NCI-H1436 treated with DMSO at 0.1 percent for 48 hours (cell line): ENCODE measurements around the gene TSPAN5.
"Not testable (repeated sequence)": the region's sequence is repeated elsewhere in the genome, so short reads cannot be mapped to it uniquely, and the experiment has no call there.

Source experiments
- DNase-seq: peaks from one replicate; lab custom pipeline; 2025; lab: John Stamatoyannopoulos, UW

The TSPAN5 gene

DNA sequence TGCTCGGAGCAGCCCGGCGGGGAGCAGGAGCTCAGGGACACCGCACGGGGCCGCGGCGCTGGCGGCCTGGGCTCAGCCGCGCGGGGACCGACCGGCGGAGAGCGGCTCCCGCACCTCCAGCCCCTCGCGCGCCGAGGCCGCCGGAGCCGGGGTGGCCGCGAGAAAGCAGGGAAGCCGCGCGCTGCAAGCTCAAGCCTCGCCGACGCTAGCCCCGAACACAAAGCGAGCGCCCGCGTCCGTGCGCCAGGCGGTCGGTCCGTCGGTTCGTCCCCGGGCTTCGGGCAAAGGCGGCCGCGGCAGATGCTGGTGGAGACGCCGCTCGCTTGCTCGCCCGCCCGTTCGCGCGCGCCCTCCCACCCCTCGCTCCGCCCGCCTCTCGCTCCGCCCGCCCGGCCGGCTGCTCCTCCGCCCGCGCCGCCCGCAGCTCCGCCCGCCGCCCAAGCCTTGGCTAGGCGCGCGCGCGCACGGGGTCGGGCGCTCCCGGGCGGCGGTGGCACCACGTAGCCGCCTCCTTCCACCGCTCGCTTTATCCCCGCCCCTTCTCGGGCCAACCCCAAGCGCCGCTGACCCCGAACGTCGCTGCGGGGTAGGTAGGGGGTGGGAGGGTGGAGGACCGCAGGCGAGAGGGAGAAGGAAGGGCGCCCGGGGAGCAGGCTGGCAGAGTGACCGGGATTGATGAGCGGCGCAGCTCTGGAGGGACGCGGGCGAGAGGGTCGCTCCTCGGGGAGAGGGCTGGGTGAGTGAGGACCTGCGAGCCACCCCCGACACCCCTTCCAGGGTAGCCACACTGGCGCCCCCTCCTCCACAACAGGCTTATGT, at the start of gene TSPAN5:
Gene TSPAN5 (minus strand): TSS at position 325 of the 819 bp plus-strand sequence.
- DNase-seq, result no peak

DNA sequence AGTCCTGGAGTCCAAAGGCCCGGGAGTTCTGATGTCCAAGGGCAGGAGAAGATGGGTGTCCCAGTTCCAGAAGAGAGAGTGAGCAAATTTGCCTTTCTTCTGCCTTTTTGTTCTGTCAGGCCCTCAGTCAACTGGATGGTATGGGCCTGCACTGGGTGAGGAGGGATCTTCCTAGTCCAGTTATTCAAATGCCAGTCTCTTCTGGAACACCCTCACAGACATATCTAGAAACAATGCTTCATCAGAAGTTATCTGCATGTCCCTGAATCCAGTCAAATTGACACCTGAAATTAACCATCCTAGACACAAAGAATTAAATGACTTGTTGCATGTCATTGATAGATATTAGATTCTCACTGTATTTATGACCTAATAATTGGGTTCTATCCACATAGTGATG, 48.5 kb upstream of the TSPAN5 start:
- DNase-seq, result no peak

DNA sequence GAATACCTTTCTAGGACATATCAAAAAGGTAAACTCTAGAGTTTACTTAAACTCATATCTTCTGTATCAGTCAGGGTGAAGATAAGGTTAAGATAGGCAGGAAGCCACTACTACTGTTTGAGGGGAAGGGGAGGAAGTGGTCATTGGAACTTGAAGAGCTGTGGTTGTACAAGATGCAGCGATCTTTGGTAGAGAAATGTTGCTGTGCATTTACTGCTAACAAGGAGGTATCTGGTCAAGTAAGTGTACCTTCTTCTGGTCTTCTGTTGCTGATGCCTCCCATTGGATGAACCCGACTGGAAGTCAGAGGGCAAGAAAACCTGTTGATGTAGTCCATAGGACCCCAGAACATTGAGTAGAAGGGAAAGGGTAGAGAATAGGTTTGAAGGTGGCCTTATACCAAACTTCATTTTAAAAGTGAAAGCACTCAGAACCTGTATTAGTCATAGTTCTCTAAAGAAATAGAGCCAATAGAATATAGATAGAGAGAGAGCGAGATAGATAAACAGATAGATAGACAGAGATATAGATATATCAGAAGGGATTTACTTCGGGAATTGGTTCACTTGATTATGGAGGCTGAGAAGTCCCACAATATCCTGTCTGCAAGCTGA, 47.9 kb upstream of the TSPAN5 start:
- DNase-seq, result no peak

DNA sequence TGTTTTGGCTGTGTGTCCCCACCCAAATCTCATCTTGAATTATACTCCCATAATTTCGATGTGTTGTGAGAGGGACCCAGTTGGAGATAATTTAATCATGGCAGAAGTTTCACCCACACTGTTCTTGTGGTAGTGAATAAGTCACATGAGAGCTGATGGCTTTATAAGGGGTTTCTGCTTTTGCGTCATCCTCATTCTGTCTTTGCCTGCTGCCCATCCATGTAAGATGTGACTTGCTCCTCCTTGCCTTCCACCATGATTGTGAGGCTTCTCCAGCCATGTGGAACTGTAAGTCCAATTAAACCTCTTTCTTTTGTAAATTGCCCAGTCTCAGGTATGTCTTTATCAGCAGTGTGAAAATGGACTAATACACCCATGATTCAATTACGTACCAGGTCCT, 47.2 kb upstream of the TSPAN5 start:
- DNase-seq, result not testable (repeated sequence)

DNA sequence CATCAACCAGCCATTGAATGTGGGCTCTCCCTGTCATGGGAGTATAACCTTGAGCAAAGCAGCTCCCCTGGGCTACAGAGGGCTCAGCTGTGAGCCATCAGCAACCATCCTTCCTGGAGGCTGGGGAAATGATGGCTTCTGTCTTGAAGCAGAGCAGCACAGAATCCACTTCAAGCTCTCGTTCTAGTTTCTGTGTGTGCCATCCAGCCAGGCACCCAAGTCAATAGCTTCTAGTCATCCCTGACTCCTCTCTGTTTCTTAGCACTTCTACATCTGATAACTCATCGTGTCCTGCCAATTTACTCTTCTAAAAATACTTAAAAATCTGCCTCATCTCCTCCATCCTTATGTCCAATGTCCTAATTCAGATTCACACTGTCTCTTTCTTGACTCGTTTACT, 42.2 kb upstream of the TSPAN5 start:
- DNase-seq, result no peak

DNA sequence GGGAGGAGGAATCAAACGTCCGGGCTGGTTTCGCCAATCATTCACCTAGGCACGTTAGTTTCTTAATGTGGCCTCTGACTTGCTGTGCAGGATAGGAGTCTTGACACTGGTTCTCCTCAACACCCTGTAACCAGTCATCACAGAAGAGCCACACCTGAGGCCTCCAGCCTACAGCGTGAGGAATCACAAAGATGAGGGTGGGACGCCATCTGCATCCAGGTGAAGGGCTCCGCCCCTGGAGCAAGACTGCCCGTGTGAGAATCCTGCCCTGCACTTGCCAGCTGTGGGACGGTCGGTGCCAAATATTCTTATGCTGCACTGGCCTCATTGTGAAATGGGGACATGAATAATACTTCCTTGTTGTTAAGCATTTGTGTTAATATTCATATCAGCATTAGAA, 35.7 kb upstream of the TSPAN5 start:
- no peak for DNase-seq

DNA sequence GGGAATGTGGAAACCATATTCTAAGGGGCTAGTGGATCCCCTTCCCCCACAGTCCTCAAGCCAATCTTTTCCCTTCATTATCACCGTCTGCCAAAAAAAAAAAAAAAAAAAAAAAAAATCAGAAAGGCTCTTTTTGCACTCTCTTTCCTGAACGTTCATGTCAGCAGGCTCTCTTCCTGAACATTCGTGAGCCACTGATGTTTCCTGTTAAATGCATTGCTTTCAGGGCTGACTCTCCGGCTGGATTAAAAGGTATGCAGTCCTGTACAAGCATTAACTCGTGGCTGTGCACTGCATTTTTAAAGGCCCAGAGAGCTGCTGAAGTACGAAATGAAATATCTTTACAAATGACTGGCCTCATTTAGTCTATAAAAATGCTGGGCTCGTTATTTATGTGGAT, 34.0 kb upstream of the TSPAN5 start:
- DNase-seq, result no peak

DNA sequence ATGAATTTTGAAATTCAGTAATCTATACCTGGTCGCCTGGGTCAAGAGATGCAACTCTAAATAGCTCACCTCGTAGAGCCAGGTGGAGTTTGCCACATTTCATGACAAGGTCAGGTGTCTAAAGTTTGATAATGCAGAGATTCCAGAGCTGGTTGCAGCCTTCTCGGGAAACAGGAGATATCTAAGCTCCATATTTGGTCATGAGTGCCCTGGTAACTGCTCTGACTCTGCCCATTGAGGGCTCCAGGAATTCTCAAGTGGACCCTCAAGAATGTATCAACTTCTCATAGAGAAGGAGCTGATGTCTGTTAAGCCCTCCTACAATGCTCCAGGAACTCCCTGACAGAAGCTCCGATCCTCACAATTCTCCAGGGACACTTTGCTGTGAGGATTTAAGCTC, 33.2 kb upstream of the TSPAN5 start:
- no peak for DNase-seq

DNA sequence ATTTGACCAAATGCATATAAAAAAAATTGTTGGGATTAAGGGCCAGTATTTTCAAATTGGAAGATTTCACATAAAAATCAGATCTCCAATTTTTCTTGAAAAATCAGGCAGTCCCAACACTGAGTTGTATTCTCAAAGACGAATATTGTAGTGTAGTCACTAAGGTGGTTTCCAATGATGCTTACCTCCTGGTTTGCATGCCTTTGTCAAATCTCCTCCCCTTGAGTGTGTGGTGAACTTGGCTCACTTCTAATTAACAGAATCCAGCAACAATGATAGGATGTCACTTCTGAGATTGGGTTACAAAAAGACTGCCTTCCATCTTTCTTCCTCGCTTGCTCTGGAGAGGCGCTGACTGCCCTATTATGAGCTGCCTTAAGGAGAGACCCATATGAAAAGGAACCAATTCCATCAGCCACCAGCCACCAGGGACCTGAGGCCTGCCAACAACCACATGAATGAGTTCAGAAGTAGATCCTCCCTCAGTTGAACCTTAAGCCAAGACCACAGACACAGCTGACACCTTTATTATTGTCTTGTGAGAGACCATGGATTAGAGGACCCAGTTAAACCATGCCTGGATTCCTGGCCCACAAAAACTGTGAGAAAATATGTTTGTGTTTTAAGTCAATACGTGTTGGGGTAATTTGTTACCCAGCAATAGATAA, 31.2 kb upstream of the TSPAN5 start:
- DNase-seq, result no peak

DNA sequence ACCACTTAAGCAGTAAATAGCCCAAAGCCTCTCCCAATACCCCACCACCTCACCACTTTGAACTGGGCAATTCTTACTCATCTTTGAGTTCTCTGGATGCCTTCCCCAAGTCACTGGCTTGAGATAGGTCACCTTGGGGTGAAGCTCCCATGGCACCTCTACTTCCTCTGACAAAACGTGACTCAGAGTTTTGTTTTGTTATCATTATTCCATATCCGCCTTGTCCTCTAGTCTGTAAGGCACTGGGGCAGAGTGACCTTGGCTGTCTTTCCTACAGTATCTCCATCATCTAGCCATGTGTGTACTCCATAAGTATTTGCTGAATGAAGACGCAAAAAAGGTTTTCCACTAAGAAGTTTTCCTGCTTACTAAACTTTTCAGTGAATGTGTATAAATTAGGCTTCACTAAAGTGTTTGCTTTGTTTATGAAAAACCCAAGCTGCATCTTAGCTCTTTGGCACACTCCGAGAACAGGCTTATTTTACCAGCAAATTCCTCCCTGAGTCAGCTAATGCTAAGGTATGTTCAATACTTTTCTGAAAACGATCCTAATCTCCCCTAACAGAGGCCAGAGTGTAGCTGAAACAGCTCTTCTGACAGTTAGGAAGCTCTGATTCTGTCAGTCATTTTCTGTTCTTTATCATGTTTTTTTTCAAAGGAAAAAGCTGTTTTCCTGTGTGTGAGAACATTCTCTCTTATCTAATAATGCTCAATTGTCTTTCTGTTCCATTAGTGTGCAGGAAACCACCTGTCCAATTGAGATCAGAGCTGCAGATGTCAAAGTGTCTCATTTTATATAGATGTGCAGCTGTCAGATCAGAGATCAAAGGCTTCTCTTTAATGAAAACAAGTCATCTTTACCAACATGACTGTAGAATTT, 30.2 kb upstream of the TSPAN5 start:
- DNase-seq, result no peak

DNA sequence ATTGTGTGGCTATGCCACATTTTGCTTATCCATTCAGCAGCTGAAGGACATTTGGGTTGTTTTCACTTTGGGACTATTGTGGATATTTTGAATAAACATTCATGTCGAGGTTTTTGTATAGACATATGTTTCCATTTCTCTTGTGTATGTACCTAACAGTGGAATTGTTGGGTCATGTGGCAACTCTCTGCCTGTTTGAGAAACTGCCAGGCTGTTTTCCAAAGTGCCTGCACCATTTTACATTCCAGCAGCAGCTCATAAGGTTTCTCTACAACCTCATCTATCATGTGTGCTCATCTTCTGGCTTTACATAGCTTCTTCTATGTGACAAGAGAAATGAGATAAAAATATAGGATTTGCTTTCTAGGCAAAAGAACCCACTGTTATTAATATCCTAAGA, 29.5 kb upstream of the TSPAN5 start:
- no peak for DNase-seq

DNA sequence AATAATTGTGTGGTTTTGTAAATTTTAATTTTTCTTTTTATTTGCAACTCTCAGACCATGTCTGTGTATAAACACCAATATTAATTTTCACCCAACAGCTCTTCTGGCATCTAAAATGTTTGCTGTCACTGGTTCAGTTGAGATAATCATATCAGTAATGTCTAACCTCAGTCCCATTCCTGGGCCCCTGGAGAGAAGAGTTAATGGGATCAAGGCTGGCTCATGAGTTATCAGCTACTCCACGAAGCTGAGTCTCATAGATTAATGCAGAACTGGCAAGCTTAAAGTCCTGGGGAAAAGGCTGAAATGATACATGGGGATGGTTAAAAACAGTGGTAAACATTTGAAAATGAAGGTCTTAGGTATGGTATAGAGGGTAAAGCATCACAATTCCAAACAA, 28.4 kb upstream of the TSPAN5 start:
- DNase-seq, result no peak

DNA sequence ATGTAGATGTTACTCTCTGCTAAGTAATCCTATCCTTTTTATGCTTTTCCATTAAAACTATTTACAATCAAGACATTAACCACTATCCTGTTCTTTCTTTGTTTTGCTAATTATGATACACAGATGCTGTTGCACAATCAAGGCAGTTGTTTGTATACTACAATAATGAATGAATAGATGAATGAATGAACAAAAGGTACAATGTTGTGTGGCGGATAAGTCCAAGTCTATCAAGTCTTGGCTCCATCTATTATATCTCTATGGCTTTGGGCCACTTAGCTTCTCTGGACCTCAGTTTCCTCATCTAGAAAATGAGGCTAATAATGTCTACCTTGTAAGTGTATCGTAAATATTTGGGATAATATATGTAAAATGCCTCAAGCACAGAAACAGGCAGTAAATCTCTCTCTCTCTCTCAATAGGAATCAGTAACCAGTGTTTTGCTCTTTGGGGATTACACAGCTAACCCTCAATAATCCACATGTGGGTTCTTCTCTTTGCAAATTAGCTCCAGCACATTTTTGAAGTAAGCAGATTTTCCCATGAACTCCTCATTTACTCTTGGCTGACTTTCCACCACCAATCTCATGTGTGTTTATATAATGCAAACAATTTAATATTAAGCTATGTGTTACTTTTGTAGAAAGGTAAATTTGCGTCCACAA, 27.8 kb upstream of the TSPAN5 start:
- no peak for DNase-seq

DNA sequence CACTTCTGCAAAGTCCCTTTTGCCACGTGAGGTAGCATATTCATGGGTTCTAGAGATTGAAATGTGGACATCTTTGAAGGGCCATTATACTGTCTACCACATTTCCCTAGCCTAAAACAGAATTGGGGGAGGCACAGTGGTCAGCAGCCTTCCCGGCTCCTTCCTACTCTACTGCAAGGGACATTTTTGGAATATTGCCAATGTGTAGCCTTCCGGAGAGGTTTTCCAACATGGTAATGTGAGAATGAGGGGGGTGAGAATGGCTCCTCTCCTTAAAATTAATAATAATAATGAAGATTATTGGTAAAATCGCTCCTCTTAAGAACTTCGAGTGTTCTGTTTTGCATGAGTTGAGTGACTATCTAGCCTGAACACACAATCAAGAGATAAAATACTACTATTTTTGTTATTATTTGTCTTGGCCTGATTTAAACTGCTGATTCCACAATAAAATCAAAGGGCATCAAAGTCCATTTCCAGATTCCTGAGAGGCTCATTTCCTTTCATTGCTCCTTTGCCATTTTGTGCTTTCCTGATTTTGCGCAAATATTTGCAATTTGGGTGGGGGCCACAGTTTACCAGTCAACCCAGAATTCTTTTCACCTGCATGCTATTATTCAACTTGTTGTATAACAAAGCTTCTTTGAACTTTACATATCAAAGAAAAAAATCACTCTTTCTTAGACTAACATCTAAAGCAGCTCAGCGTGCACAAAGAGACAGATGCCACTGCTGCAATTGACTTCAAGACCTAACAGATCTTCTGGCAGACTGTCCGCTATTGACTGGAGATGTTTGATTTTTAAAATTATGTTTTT, 27.0 kb upstream of the TSPAN5 start:
- no peak for DNase-seq

DNA sequence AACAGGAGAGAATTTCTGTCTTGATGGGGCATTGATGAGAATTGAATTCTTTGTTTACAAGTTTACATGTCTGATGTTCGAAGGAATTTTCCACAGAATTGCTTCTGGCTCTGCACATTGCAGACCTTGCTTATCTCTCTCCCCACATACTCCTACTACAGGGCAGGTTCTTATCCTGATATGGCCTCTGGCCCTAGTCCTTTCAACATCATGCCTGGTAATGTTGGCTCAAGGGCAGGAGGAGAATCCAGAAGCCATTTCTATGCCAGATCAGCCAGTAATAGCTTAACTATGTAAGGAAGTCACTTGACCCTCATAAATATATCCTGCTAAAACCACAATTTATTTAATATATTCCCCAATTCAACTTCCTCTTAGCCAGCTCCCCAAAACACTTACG, 24.3 kb upstream of the TSPAN5 start:
- DNase-seq, result no peak

DNA sequence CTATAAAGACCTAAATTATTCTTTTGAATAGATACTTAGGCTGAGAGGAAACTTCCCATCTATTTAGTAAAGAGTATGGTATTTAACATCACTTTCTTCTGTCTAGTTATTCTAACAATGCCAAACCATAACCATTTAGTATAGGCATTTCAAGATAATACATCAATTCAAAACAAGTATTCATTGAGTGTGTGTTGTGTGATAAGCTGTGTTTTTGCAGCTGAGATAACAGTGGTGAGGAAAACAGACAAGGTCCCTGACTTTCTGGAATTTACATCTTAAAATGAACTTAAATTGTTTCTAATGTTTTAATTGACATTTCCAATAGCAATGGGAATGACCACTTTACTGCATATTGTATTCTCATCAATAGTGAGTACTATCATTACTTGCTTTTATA, 22.4 kb upstream of the TSPAN5 start:
- no peak for DNase-seq

DNA sequence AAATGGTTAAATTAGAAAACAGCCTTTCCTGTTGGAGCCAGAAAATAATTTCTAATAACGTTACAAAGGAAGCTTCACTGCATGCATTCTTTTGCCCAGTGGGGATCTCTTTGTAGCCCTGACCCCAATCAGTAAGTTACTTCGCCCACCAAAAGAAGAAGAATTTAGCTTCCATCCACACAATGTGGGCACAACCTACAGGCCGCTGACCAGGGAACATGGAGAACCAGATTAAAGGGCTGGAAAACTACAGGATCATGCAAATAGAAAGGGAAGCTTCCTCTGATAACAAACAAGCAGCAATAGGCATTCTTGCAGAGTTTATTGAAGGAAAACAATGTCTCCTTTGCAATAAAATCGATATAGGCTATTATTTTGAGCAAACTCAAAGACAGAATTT, 21.3 kb upstream of the TSPAN5 start:
- no peak for DNase-seq

DNA sequence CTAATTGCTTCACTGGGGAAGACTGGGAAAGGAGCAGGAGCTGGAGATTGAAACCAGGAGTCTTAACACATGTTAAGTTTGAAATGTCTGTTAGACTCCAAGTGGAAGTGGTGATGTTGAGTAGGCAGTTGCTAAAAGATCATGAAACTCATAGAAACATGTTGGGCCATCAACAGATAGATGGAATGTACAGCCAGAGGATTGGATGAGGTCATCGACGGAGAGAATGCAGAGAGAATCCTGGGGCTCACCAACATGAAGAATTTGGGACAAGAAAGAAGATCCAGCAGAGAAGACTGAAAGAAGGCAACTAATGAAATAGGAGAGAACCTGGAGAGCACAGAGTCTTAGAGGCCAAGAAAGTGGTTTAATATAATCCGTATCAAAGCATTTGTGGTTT, 19.4 kb upstream of the TSPAN5 start:
- no peak for DNase-seq

DNA sequence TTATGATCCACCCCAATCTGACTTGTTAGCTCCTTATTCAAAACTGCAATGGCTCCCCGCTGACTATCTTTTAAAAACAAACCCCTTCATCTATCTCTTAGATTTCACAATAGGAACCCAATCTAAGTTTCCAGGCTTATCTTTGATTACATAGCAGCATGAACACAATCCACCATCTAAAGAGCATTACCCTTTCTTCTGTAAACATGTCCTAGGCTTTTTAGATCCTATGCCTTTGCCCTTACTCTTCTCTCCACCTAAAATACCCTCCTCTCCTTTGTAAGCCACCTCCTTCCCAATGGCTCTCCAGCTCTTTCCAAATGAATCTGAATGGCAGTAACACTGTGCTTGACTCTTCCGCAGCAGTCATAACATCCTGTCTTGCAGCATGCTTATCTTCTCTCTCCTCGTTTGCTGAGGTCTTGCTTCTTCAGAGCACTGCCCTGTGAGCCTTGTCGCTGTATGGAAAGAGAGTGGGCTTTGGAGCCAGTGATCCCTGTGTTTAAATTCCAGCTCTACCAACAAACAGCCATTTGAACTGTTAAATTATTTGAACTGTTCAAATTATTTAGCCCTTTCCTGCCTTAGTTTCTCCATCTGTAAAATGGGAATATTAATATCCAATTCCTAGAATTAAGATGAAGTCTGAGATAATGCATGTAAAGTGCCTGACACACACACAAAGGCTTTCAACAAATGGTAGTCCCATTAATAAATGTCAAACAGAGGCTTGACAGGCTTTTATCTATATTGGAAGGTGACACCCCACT, 16.2 kb upstream of the TSPAN5 start:
- DNase-seq, result no peak

DNA sequence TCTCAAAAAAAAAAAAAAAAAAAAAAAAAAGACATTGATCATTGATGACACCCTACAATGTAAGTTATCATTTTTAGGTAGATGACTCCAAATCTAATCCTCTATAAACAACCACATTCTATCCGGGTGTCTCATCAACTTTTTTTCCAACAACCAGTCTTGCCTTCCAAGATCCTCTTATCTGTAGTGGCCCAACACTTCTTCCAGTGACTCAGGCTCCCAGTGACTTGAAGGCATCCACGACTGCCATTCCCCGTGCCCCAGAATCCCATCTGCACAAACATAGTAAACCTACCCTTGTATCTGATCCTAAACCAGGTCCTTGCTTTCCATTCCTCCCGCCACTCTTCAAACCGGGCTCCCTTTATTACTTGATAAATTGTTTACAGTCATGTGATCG, 15.6 kb upstream of the TSPAN5 start:
- DNase-seq, result no peak
